T-helper 17 cell (primary cell): ENCODE results near the gene ARHGEF5. TPM values are rescaled to one million over a fixed set of nuclear protein-coding genes. Genes with fewer than 3 reads are reported as not detected.

Experiments used
- ATAC-seq: fragments of 150-1000 bp; cut with Tn5 transposase; 2 replicates; pipeline ENCODE4 v1.10.0; 2021; ENCODE audit warnings: mild to moderate bottlenecking, moderate library complexity
- DNase-seq, 3 donors: peaks; one replicate each; pipeline versions ENCODE4 v3.0.0 to v3.0.0-alpha.2; 2020 to 2021
- H3K9me3 ChIP-seq: one replicate; pipeline ENCODE4 v1.7.0; 2013; ENCODE audit warnings: low read length, mild to moderate bottlenecking; ENCODE audit not compliant: control insufficient read depth, poor library complexity, severe bottlenecking
- H3K27ac Mint-ChIP-seq: one replicate; pipeline ENCODE4 v1.8.0; 2022; ENCODE audit warnings: mild to moderate bottlenecking, moderate library complexity, mixed read lengths
- H3K27me3 Mint-ChIP-seq: one replicate; pipeline ENCODE4 v1.8.0; 2022; ENCODE audit warnings: mixed read lengths
- H3K36me3 Mint-ChIP-seq: one replicate; pipeline ENCODE4 v1.8.0; 2022; ENCODE audit warnings: low read depth, mixed read lengths
- H3K4me1 Mint-ChIP-seq: one replicate; pipeline ENCODE4 v1.8.0; 2022; ENCODE audit warnings: mild to moderate bottlenecking, mixed read lengths
- H3K4me3 Mint-ChIP-seq: one replicate; pipeline ENCODE4 v1.8.0; 2022; ENCODE audit warnings: mild to moderate bottlenecking, moderate library complexity, mixed read lengths
- total RNA-seq, 4 donors: library from RNA in 2 of 4; stranded (reverse) in 2 of 4; gene quantifications; one replicate each; pipeline ENCODE4 v1.2.3 and lab custom pipeline; 2022 to 2026

ARHGEF5 gene
- total RNA-seq, 2 donors from 2014 or later = 4.2 to 12.4 TPM

- no peaks in the 10 kb centered on the region for H3K9me3 ChIP-seq
- H3K27ac Mint-ChIP-seq = no peak overlapping the region
- DNase-seq = no peak
- H3K4me3 Mint-ChIP-seq = no peak overlapping the region
- H3K36me3 Mint-ChIP-seq = no peaks in the 10 kb centered on the region
- ATAC-seq = no peak
- H3K27me3 Mint-ChIP-seq = peaks cover 14% of the 10 kb centered on the region
- peaks cover 19% of the 10 kb centered on the region for H3K4me1 Mint-ChIP-seq
Measured at GRCh38 chr7:144391014-144391413, 35.8 kb downstream of the ARHGEF5 start.

DNA sequence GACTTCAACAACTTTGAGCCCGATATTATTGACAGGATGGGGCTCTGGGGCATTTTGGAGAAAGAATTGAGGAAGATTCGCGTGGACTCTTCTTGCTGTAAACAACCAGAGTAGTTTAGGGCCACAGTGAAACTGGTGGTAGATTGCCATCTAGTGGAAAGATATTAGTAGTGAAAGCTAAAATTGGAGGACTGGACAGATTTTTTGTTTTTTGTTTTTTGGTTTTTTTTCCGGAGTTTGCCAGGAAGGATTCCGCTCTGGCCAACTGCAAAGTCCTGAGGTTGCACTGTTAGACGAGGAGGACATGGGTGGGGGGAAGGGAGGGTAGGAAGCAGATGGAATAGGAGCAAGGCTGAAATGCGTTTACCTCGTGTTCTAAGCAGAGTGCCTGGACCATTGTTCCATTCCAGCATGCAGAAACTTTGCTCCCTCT lies 36.6 kb downstream of the ARHGEF5 start:
- H3K27ac Mint-ChIP-seq = peak overlapping the region; percentile 6
- peak overlapping the region; percentile 53 for H3K4me3 Mint-ChIP-seq
- DNase-seq = peak in 1 of 3 donors; percentile 8
- H3K9me3 ChIP-seq = no peaks in the 10 kb centered on the region
- ATAC-seq = peak; percentile 76
- peaks cover 15% of the 10 kb centered on the region for H3K4me1 Mint-ChIP-seq
- H3K36me3 Mint-ChIP-seq = no peaks in the 10 kb centered on the region
- peaks cover 14% of the 10 kb centered on the region for H3K27me3 Mint-ChIP-seq

DNA sequence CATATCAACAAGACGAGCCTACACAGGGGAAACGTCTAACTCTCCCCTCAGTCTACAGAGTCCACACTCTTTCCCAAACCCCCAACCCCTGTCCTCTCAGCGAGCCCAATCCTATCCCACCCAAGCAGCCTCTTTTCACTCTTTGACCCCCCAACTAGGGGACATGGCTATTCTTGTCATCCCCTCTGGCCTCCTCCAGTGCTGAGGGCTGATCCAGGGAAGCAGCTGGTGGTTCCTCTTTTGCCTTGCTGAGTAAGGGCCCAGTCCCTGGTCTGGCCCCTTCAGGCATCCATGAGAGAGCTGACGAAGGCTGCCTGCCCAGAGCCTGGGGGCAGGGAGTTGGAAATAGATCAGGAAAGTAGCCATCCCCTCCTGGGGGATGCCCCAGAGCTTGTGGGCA lies 41.9 kb downstream of the ARHGEF5 start:
- no peak for ATAC-seq
- Mint-ChIP-seq H3K36me3 (no peaks in the 10 kb centered on the region), H3K4me3 (no peak overlapping the region), H3K4me1 (peaks cover 7% of the 10 kb centered on the region), H3K27ac (no peak overlapping the region), H3K27me3 (peaks cover 29% of the 10 kb centered on the region)
- no peak for DNase-seq
- H3K9me3 ChIP-seq = no peaks in the 10 kb centered on the region

- no peak overlapping the region for H3K4me3 Mint-ChIP-seq
- H3K9me3 ChIP-seq = no peaks in the 10 kb centered on the region
- ATAC-seq (no peak), DNase-seq (no peak)
- peaks cover 39% of the 10 kb centered on the region for H3K27me3 Mint-ChIP-seq
- H3K4me1 Mint-ChIP-seq = peaks cover 7% of the 10 kb centered on the region
- H3K27ac Mint-ChIP-seq = no peak overlapping the region
- no peaks in the 10 kb centered on the region for H3K36me3 Mint-ChIP-seq
Measured at GRCh38 chr7:144398291-144398690, 43.1 kb downstream of the ARHGEF5 start.

- H3K9me3 ChIP-seq = no peaks in the 10 kb centered on the region
- ATAC-seq = no peak
- H3K27ac Mint-ChIP-seq = no peak overlapping the region
- H3K4me3 Mint-ChIP-seq = no peak overlapping the region
- peaks cover 7% of the 10 kb centered on the region for H3K4me1 Mint-ChIP-seq
- no peaks in the 10 kb centered on the region for H3K36me3 Mint-ChIP-seq
- no peak for DNase-seq
- peaks cover 39% of the 10 kb centered on the region for H3K27me3 Mint-ChIP-seq
Measured at GRCh38 chr7:144398911-144399310, 43.7 kb downstream of the ARHGEF5 start.

GRCh38 chr7:144399946-144400345 lies 44.7 kb downstream of the ARHGEF5 start:
- Mint-ChIP-seq H3K4me3 (no peak overlapping the region), H3K27me3 (peaks cover 45% of the 10 kb centered on the region)

DNA sequence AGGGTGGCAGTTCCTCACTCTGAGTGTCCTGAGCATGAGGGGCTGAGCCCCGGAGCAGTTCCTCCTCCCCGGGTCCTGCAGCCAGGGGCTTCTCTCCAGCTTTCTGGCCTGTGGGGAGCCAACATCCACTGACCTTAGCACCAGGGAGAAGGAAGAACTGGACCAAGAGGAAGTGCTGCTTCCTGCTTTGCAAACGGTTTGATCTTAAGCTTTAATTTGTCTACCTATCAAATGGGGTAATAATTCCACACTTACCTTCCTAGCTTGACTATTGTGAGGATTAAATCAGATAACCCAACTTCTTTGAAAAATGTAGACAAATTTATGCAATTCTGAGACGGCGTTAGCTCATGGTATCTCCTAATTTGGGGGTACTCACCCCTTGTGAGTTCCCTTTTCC lies 46.3 kb downstream of the ARHGEF5 start:
- ATAC-seq (no peak), DNase-seq (no peak)
- Mint-ChIP-seq H3K4me3 (no peak overlapping the region), H3K27me3 (peaks cover 45% of the 10 kb centered on the region), H3K4me1 (peaks cover 2% of the 10 kb centered on the region), H3K27ac (no peak overlapping the region), H3K36me3 (no peaks in the 10 kb centered on the region)
- no peaks in the 10 kb centered on the region for H3K9me3 ChIP-seq

More at GRCh38 chr7:144399946-144400345, 44.7 kb downstream of the ARHGEF5 start:
- no peak for ATAC-seq
- H3K27ac Mint-ChIP-seq = no peak overlapping the region
- DNase-seq = no peak
- peaks cover 7% of the 10 kb centered on the region for H3K4me1 Mint-ChIP-seq
- H3K36me3 Mint-ChIP-seq = no peaks in the 10 kb centered on the region
- no peaks in the 10 kb centered on the region for H3K9me3 ChIP-seq

GRCh38 chr7:144403102-144403501 lies 47.9 kb downstream of the ARHGEF5 start:
- H3K27me3 Mint-ChIP-seq = peaks cover 56% of the 10 kb centered on the region
- no peak overlapping the region for H3K4me3 Mint-ChIP-seq
- DNase-seq (no peak), ATAC-seq (no peak)
- no peak overlapping the region for H3K27ac Mint-ChIP-seq
- H3K9me3 ChIP-seq = no peaks in the 10 kb centered on the region
- peaks cover 6% of the 10 kb centered on the region for H3K4me1 Mint-ChIP-seq
- H3K36me3 Mint-ChIP-seq = no peaks in the 10 kb centered on the region

DNA sequence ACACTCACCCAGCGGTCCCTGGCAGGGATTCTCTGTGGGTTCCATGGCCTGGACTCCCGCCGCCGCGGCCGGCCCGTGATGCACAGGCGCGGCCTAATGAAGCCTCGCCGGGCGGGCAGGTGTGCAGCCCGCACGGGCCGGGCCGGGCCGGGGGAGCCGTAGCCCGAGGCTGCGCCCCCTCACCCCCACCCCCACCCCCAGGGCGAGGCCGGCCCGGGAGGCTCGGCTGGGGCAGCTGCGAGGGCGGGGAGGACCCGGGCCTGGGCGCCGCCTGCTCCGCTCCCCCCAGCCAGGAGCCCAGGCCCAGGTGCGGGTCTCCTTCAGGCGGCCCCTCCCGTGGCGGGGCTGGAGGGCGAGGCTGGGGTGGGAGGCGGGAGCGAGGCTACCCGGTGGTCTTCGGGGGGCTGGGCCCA lies 48.5 kb downstream of the ARHGEF5 start, which contains the start of gene NOBOX:
TSS of gene NOBOX (minus strand) at position 45 of the 413 bp plus-strand sequence.
- no peaks in the 10 kb centered on the region for H3K36me3 Mint-ChIP-seq
- no peak for ATAC-seq
- H3K4me1 Mint-ChIP-seq = peaks cover 6% of the 10 kb centered on the region
- no peak for DNase-seq
- peaks cover 56% of the 10 kb centered on the region for H3K27me3 Mint-ChIP-seq
- H3K27ac Mint-ChIP-seq = no peak within 1 kb of the TSS
- no peak within 1 kb of the TSS for H3K4me3 Mint-ChIP-seq
- H3K9me3 ChIP-seq = no peaks in the 10 kb centered on the region

- no peak overlapping the region for H3K4me3 Mint-ChIP-seq
- H3K9me3 ChIP-seq = no peaks in the 10 kb centered on the region
- DNase-seq = no peak
- peaks cover 6% of the 10 kb centered on the region for H3K4me1 Mint-ChIP-seq
- H3K36me3 Mint-ChIP-seq = no peaks in the 10 kb centered on the region
- no peak overlapping the region for H3K27ac Mint-ChIP-seq
- peaks cover 61% of the 10 kb centered on the region for H3K27me3 Mint-ChIP-seq
- ATAC-seq = no peak
Measured at GRCh38 chr7:144404946-144405345, 49.7 kb downstream of the ARHGEF5 start.

- ATAC-seq (no peak), DNase-seq (no peak)
- Mint-ChIP-seq H3K27me3 (peaks cover 57% of the 10 kb centered on the region), H3K4me1 (peaks cover 8% of the 10 kb centered on the region), H3K4me3 (no peak overlapping the region), H3K27ac (no peak overlapping the region), H3K36me3 (no peaks in the 10 kb centered on the region)
- H3K9me3 ChIP-seq = no peaks in the 10 kb centered on the region
Measured at GRCh38 chr7:144407266-144407931, 52.2 kb downstream of the ARHGEF5 start.

DNA sequence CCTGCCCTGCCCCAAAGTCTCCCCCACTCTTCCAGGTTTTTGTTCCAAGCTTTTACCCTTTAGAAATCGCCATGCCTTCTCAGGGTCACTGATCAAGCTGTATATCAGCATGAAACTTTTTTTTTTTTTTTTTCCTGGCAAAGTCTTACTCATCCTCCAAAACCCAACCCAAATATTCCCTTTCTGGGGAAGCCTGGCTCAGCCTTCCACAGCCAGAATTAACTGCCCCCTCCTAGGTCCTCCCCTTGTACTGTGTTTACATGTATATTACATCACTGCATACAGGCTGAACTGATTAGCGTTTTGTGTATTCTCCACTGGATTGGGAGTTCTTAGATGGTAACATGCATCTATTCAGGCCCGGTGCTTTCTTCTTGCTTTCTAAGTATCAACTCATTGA lies 52.9 kb downstream of the ARHGEF5 start:
- H3K27ac Mint-ChIP-seq = no peak overlapping the region
- no peak for ATAC-seq

DNA sequence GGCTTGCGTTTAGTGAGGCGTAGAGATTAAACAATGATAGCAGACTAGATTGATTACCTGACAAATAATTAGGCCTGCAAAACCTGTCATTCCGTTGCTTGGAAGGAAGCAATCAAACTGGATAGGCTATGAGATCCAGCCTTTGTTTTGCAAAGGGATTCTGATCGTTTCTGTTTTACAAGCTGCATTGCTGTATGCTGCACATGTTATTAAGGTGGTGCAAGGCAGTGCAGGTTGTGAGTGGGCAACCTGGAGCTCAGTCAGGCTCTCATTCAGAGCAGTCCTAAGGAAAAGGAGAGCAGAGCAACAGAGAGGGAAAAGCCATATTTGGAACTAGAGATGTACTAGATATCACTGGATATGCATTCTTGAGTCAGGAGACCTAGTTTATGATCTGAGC lies 55.2 kb downstream of the ARHGEF5 start:
- Mint-ChIP-seq H3K4me1 (peaks cover 12% of the 10 kb centered on the region), H3K36me3 (no peaks in the 10 kb centered on the region), H3K27ac (no peak overlapping the region), H3K4me3 (no peak overlapping the region), H3K27me3 (peaks cover 58% of the 10 kb centered on the region)
- DNase-seq = no peak
- H3K9me3 ChIP-seq = no peaks in the 10 kb centered on the region
- no peak for ATAC-seq

More for the DNA sequence above, 52.9 kb downstream of the ARHGEF5 start:
- H3K4me3 Mint-ChIP-seq = no peak overlapping the region
- H3K4me1 Mint-ChIP-seq = peaks cover 8% of the 10 kb centered on the region
- no peak for DNase-seq
- peaks cover 50% of the 10 kb centered on the region for H3K27me3 Mint-ChIP-seq
- no peaks in the 10 kb centered on the region for H3K36me3 Mint-ChIP-seq
- no peaks in the 10 kb centered on the region for H3K9me3 ChIP-seq

- no peak overlapping the region for H3K4me3 Mint-ChIP-seq
- H3K9me3 ChIP-seq = no peaks in the 10 kb centered on the region
- peaks cover 9% of the 10 kb centered on the region for H3K4me1 Mint-ChIP-seq
- H3K36me3 Mint-ChIP-seq = peaks cover 2% of the 10 kb centered on the region
- peaks cover 48% of the 10 kb centered on the region for H3K27me3 Mint-ChIP-seq
- no peak overlapping the region for H3K27ac Mint-ChIP-seq
- no peak for ATAC-seq
- DNase-seq = no peak
Measured at GRCh38 chr7:144414815-144415214, 59.6 kb downstream of the ARHGEF5 start.
